HK-2 (cell line): ENCODE measurements around the gene OTOP3.

Experiments
- DNase-seq: peaks from one replicate; pipeline ENCODE4 v3.0.0-alpha.2; 2018; ENCODE audit not compliant: unreplicated experiment

Gene OTOP3

DNA sequence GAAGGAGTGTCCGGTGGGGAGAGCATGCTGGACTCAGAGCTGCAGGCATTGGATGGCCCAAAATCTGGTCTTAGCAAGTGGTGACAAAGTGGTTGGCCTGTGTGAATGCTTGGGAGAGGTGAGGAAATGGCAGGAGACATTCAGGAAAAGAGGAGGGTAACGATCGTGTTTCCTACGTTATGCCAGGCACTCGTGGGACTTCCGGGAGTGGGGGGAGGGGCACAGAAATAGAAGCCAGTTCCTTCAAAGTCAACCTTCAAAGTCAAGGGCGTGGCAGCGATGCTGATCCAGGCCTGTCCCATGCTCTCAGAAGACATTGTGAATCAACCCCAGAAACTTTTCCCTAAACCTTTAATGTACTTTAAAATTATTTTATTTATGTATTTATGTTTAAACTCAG lies 3.8 kb downstream of the OTOP3 start:
- no peak for DNase-seq

DNA sequence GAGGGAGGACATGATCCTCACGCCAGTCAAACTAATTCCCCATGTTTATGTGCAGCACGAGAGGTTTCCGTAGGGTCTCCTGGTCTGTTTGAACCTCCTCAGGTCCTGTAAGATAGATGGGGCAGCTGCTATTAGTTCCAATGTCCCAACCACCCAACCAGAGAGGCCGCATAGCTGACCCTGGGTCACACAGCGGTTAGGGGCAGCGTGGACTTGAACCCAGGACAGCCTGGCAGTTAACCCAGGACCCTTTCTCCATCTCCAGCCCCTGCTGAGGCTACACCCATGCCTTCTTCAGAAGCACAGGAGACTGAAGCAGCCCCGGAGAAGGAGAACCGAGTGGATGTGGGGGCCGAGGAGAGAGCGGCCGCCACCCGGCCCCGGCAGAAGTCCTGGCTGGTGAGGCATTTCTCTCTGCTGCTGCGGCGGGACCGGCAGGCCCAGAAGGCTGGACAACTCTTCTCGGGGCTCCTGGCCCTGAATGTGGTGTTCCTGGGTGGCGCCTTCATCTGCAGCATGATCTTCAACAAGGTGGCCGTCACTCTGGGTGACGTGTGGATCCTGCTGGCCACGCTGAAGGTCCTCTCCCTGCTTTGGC lies 5.5 kb downstream of the OTOP3 start:
- DNase-seq = no peak

DNA sequence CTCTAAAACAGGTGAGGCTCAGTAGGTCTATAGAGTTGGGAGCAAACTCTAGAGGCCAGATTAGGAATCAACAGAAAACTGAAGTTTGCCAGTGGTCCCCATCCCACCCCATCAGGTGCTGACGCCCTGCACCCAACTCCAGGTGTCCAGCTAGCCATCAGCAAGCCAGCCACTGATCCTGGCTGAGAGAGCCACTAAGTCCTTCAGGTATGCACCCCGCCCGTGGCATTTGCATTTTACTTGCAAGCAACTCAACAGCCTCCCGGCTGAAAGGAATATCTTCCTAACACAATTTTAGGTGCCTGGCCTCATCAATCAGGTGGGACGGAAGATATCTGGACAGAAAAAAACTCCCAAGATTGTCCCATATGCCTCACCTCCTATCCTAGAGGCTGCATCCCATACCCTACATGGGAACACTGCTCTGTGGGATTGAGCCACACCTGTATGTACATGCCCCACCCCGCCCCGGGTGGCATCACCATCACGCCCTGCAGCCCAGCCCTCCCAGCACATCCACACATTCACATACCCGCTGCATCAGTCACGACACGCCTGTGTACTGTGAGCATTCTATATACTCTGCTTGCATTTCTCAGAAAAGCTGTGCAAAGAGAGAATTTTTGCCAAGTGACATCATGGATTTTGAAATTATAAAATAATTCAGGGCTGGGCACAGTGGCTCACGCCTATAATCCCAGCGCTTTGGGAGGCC lies 8.3 kb downstream of the OTOP3 start:
- DNase-seq = no peak

DNA sequence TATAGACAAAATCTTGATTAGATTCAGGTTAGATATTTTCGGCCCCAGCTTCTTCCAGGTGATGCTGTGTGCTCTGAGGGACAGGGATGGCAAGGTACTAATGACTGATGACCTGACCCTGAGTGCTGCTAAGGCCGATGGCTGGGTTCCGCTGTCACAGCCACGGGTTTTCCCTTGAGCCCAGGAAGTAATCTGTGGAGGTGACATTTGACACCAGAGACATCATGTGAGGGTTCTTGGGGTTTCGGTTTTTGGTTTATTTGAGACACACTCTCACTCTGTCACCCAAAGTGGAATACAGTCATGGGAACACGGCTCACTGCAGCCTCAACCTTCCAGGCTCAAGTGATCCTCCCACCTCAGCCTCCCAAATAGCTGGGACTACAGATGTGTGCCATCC lies 9.8 kb downstream of the OTOP3 start:
- DNase-seq = no peak

DNA sequence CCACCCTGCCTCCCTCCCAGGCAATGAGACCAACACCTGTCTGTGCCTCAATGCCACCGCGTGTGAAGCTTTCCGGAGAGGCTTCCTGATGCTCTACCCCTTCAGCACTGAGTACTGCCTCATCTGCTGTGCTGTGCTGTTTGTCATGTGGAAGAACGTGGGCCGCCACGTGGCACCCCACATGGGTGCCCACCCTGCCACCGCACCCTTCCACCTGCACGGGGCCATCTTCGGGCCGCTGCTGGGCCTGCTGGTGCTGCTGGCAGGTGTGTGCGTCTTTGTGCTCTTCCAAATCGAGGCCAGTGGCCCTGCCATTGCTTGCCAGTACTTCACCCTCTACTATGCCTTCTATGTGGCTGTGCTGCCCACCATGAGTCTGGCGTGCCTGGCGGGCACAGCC lies 10.9 kb downstream of the OTOP3 start:
- DNase-seq = no peak

DNA sequence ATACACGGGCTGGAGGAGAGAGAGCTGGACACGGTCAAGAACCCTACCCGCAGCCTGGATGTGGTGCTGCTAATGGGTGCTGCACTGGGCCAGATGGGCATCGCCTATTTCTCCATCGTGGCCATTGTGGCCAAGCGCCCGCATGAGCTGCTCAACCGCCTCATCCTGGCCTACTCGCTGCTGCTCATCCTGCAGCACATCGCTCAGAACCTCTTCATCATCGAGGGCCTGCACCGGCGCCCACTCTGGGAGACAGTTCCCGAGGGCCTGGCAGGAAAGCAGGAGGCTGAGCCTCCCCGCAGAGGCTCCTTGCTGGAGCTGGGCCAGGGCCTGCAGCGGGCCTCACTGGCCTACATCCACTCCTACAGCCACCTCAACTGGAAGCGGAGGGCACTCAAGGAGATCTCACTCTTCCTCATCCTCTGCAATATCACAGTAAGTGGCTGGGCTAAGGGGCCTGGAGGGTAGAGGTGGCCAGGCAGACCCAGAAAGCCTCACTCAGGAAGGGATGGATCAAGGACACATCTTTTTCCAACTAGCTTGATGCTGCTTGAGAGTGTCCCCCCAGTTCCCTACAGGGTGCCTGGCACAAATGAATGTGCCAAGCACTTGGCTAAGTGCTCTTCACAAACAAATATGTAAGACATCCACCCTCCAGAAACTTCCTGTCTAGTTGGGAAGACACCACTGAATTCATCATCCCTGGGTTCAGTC lies 11.5 kb downstream of the OTOP3 start:
- no peak for DNase-seq

DNA sequence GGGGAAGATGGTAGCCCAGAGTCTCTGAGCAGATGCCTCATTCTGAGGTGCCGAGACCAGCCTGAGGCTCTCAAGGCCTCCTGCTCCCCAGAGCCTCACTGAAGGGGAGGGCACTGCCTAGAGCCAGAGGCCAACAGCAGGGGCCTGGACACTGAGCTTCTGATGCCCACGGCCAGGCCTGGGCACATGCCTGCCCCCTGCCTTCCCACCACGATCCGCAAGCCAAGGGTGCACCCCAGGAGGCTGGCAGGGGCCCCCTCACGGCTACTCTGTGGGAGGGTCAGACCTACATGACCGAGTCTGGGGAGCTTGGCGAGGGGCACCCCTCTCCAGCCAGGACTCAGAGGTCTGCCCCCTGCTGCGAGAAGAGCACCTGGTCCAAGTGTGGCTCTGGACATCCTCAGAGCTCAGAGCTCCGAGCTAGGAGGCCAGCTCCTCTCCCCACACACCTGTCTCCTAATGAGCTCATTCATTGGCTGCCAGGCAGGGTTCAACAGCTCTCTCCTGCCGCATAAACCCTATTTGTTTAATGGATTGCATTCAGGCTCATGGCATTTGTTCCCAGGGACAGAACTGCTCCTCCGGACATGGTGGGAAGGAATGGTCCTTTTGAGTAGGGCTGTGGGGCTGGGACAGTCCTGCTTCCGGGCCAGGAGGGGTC lies 13.9 kb downstream of the OTOP3 start:
- no peak for DNase-seq

DNA sequence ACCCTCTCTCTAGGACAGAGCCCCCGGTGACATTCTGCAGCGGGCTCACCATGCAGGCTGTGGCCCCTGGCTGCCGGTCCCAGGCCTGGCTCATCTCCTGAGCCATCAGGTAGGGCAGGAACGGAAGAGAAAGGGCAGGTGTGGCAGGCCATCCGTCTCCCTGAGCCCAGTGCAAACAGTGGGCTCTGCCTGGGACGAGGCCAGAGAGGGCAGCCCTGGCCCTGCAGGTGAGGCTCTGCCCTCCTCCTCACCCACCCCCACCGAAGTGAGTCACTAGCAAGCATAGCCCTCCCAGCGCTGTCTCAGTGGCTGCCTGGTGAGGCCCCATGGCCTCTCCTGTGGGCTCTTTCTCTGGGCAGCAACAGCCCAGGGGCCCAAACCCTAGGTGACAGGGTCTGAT lies 14.5 kb downstream of the OTOP3 start:
- peak; percentile 22 for DNase-seq

DNA sequence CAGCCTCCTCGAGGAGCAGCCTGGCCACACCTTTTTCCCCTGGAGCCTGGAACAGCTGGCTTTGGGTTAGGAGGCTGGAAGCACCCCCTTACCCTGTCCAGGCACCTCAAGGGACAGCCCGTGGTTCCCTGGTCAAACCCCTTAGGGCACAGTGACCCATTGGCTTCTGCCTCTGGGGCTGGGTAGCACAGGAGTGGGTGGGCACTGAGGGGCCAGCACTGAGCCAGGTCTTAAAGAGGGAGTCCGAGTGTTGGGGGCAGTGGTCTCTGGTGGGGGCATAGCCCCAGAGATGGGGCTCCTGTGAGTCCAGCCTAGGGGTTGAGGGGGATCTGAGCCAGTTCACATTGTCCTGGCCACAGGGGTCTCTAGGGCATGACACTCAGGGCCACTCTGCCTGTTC lies 15.4 kb downstream of the OTOP3 start:
- DNase-seq = no peak

DNA sequence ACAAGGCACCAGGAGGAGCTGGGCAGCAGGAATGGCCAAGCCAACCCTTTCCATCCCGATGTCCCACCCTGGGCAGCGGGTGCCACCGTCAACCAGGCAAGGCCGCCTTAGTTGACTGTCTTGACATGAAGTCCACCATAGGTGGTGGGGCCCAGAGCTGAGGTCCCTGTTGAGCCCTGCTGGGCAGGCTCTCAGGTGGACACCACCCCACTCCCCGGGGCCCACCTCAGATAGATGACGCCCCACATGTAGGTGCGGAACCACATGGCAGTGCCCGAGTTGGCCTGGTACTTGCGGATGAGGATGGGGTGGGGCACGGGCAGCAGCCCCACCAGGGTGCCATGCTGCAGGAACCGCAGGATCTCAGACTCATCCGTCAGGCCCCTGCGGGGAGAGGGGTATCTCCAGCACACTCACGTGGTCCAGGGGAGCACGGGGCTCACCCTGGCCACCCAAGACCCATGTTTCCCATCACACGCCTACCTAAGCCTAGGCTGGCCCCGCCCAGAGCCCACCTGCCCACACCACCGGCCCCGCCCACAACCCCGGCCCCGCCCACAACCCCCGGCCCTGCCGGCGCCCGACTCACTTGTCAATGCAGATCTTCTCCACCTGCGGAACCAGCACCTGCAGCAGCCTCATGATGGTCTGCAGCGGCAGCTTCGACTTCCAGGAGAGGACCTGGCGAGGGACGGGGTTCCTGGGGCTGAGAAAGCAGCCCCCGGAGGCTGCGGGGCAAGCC lies 16.2 kb downstream of the OTOP3 start:
- DNase-seq = no peak

DNA sequence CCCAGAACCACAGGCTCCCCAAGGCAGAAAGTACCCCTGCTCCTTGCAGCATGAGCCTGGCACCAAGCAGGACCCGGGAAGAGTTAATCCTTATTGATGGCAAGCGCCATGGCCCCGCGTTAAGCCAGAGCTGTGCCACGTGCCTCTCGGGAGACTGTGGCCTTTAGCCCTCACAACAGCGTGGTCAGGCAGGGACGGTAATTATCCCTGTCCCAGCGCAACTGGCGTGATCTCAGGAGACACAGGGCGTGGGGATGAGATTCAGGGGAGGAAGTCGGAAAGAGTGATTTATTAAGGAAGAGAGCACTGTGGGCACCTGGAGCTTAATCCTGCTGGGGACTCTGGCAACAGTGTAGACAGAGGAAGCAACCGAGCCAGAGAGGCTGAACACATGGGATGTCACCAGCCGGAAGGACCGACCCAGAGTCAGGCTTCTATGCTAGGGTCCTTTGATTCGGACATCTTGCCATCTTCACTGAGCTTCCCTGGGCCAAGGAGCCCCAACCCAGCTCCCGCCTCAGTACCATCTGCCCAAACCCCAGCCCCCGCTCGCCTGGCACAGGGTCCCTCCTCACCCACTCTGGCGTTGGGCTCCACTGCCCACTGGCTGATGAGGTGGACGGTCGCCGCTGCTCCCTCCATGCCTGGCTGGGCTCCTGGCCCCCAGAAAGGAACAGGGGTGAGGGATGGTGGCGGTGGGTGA lies 16.9 kb downstream of the OTOP3 start:
- no peak for DNase-seq

DNA sequence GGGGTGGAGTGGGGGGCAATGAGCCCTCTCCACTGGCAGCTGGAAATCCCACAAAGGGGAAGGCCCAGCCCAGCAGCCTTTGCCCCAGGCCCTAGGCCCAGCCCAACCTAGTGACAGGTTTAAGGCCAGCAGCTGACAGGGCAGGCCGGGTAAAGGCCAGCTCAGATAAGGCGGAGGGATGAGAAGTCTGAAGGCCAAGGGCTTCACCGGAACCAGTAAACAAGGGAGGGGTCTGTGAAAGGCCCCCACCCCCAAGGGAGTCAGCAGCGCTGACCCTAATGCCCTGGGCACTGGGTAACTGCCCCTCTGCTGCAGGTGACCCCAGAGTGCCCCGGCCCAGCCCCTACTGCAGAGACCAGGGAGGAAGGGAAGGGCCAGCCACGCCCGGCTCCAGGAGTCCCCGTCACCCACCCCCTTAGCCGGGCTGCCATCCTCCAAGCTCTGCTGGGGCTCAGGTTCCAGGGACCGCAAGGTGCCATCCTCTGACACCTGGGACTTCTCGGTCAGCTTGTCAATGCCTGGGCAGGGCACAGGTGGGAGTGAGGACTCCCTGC lies 17.5 kb downstream of the OTOP3 start:
- no peak for DNase-seq

DNA sequence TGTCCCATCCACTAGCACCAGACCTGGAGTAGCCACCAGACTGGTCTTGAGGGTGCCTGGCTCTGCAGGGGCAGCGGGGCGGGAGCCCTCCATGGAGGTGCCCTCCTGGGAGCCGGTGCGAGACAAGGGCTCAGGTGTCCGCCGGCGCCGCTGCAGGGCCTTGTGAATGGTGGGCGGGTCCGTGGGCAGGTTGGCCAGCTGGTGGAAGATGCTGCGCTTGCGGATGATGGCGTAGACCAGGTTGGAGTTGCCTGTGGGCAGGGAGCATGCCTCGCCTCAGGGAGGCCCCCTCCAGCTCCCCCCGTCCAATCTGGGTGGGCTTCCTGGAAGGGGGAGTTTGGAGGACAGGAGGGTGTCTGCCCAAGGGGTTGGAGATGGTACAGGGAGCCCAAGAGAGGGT lies 18.4 kb downstream of the OTOP3 start:
- no peak for DNase-seq

DNA sequence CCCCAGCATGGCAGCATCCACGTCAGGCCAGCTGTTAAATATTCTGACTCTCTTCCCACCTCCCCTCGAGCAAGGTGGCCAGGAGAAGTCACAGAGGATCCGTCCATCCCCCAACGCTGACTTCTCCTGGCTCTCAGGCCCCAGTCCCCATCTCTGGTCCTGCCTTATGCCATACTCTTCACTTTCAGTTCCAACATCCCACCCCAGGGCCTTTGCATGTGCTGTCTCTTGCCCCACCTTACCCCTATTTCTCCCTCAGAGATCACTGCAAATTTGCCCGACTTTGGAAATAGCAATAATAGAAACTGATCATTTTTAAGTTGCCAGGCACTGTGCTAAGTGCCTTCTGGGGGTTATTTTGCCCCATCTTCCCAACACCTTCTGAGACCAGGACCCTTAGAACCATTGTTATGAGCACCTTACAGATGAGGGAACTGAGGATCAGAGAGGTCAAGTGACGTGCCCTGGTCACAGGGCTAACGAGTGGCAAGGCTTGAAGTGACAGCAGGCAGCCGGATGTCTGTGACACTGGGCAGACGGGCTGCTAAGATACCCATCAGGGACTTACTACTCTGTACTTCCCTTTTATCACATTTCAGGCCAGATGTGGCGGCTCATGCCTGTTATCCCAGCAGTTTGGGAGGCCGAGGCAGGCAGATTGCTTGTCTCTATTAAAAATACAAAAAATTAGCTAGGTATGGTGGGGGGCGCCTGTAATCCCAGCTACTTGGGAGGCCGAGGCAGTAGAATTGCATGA lies 19.1 kb downstream of the OTOP3 start:
- no peak for DNase-seq

DNA sequence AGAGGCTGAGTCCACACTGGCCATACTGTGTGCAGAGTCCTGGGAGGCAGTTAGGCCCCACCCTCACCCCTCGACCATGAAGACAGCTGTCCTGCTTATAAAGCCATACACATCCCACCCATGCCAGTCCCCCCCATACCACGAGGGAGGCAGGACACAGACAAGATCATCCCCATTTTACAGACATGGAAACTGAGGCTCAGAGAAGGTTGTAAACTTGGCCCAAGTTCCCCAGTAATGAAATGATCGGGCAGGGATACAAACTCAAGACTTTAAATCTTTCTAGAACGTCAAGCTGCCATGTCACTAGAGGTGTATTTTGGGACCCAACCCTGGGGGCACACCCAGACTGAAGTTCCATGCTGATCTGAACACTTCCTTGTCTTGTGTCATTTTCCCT lies 20.4 kb downstream of the OTOP3 start:
- DNase-seq = no peak

DNA sequence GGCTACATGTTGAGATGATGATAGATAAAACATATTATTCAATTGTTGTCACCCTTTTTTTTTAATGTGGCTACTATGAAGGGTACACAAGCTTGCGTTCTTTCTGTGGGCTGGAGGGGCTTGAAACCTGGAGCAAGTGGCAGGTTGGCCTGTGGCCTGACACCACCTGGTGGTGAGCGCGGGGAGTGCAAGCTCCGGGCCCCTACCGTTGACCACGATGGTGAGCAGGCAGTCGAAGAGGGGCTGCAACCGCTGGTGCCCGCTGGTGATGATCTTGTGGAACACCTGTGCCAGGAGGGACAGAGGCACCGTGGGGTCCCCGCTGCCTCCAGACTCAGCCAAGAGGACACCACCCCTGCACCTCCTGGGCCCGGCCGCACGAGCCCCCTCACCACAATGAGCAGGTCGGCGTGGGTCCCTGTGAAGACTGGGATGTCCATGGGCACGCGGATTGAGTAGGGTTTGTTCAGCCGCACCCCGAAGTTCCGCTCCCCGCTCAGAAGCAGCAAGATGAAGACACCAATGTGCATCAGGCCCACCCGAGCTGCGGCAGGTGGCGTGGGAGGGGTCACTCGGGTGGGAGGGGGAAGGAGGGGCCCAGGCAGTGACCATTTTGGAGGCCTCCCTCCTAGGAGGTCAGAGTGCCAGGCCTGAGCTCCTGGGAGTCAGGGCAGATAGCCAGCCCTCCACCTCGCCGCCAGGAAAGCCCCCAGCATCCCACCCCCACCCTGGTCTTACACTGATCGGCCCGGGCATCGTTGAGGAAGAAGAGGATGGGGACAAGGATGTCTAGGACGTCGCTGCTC lies 22.4 kb downstream of the OTOP3 start:
- DNase-seq = peak; percentile 84

DNA sequence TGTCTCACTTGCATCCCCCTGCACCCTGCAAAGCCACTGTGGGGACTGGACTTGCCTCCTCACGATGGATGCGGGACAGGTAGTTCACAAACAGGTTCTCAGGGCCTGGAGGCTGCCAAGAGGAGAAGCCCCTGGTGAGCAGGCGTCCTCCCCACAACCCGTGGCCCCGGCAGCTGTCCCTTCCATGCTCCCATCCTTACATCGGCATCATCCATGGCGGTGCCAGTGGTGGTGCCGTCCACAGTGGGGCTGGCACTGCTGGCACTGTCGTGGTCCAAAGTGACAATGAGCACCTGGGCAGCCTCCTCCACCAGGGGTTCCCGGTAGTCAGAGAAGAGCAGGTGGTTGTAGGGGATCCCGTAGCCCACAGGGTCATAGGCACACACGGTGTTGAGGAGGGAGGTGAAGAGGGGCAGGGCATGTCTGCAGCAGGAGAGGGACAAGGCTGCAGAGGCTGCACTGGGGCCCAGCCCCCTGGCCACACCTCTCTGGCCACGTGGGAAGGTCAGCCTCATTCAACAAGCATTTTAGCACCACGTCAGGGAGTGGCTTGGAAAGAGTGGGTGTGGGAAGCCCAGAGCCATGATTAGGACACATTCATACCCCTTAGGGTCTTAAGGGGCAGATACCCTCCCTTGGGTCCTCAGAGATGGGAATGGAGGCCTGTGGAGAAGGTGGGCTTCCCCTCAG lies 24.3 kb downstream of the OTOP3 start:
- DNase-seq = peak; percentile 35

DNA sequence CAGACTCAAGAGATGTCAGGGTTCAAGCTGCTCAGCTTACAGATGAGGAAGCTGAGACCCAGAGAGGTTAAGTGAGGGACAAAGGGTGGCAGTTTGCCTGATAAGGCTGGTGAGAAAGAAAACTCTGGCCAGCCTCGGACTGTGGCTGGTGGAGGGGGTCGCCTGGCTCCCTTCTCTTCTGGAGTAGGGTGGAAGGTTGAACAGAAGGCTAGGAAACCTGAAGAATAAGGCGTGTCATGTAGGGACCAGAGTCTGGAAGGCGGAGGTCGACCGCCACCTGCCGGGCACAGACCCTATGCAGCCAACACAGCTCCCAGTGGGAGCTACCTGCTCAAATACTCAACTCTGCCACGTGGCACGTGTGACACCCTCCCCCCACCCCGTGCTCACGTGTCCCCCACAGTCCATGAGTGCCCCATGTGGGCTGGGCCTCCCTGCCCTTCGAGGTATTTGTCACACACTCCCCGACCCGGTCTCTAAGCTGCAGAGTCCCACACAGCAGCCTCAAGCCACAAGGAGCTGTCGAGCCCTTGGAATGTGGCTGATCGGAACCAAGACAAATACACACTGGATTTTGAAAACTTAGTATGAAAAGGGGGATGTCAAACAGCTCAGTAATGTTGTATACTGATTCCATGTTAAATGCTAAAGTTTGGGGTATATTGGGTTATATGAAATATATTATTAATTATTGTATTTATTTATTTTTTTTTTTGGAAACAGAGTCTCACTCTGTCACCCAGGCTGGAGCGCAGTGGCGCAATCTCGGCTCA lies 25.1 kb downstream of the OTOP3 start:
- peak; percentile 76 for DNase-seq
